Activated CD8-positive, alpha-beta memory T cell treated with anti-CD3 and anti-CD28 coated beads, Interleukin-2, amount 10 ng/mL, durations not matched to agents 7 days and 5 days (primary cell): ENCODE results near the gene CUX1. TPM values are rescaled to one million over a fixed set of nuclear protein-coding genes. Genes with fewer than 3 reads are reported as not detected.
"Not testable (repeated sequence)": the region's sequence is repeated elsewhere in the genome, so short reads cannot be mapped to it uniquely, and the experiment has no call there.

ENCODE experiments used
- ATAC-seq: fragments of 150-1000 bp; cut with Tn5 transposase; one replicate; pipeline ENCODE4 v1.10.0; 2021; ENCODE audit warnings: moderate library complexity
- CTCF ChIA-PET: fragments of 350-600 bp; sonication (Branson Sonifier 250); formaldehyde crosslinking; loops from one replicate; lab custom pipeline; 2021; ENCODE audit warnings: antibody characterized with exemption; lab: Charles Lee
- DNase-seq: peaks from one replicate; pipeline ENCODE4 v3.0.0-alpha.2; 2020
- H3K27ac Mint-ChIP-seq: one replicate; pipeline ENCODE4 v1.8.0; 2021; ENCODE audit warnings: mild to moderate bottlenecking, mixed read lengths
- H3K27me3 Mint-ChIP-seq: one replicate; pipeline ENCODE4 v1.8.0; 2021; ENCODE audit warnings: mixed read lengths
- H3K36me3 Mint-ChIP-seq: one replicate; pipeline ENCODE4 v1.8.0; 2021; ENCODE audit warnings: mild to moderate bottlenecking, mixed read lengths
- H3K4me1 Mint-ChIP-seq: one replicate; pipeline ENCODE4 v1.8.0; 2021; ENCODE audit warnings: mixed read lengths
- H3K4me3 Mint-ChIP-seq: one replicate; pipeline ENCODE4 v1.8.0; 2021; ENCODE audit warnings: mild to moderate bottlenecking, moderate library complexity, mixed read lengths
- H3K9me3 Mint-ChIP-seq: one replicate; pipeline ENCODE4 v1.8.0; 2022; ENCODE audit warnings: low read depth, mixed read lengths
- total RNA-seq, 2 experiments: library from RNA; stranded (reverse); gene quantifications; one replicate each; pipeline ENCODE4 v1.2.3, GENCODE V29; 2021

Gene CUX1
- total RNA-seq, 2 experiments from 2014 or later = 24.0 to 28.7 TPM

GRCh38 chr7:101998029-101998905 lies 180.8 kb downstream of the CUX1 start:
- ATAC-seq = no peak
- H3K4me1 Mint-ChIP-seq = no peaks in the 10 kb centered on the region
- H3K27me3 Mint-ChIP-seq = no peaks in the 10 kb centered on the region
- H3K27ac Mint-ChIP-seq = no peak overlapping the region
- CTCF ChIA-PET = interaction anchor here (0.8 kb wide), 1 partner anchor 14 kb away, joined by 3 read pairs; no protein-coding TSS in a partner anchor
- H3K36me3 Mint-ChIP-seq = no peaks in the 10 kb centered on the region
- no peaks in the 10 kb centered on the region for H3K9me3 Mint-ChIP-seq
- no peak overlapping the region for H3K4me3 Mint-ChIP-seq
- DNase-seq = no peak

GRCh38 chr7:101998906-101999240 lies 181.4 kb downstream of the CUX1 start:
- Mint-ChIP-seq H3K27ac (no peak overlapping the region), H3K9me3 (no peaks in the 10 kb centered on the region), H3K36me3 (no peaks in the 10 kb centered on the region), H3K4me3 (no peak overlapping the region), H3K27me3 (no peaks in the 10 kb centered on the region), H3K4me1 (no peaks in the 10 kb centered on the region)
- CTCF ChIA-PET = interaction anchor here (0.8 kb wide), 1 partner anchor 14 kb away, joined by 3 read pairs; no protein-coding TSS in a partner anchor
- ATAC-seq = no peak
- DNase-seq = no peak

- CTCF ChIA-PET = interaction anchor here (0.8 kb wide), 1 partner anchor 13 kb away, joined by 3 read pairs; no protein-coding TSS in a partner anchor
- H3K27me3 Mint-ChIP-seq = no peaks in the 10 kb centered on the region
- ATAC-seq (no peak), DNase-seq (no peak)
- no peak overlapping the region for H3K27ac Mint-ChIP-seq
- no peaks in the 10 kb centered on the region for H3K4me1 Mint-ChIP-seq
- no peaks in the 10 kb centered on the region for H3K36me3 Mint-ChIP-seq
- H3K9me3 Mint-ChIP-seq = no peaks in the 10 kb centered on the region
- H3K4me3 Mint-ChIP-seq = no peak overlapping the region
Measured at GRCh38 chr7:101999393-101999792, 182.0 kb downstream of the CUX1 start.

GRCh38 chr7:102000123-102000522 lies 182.7 kb downstream of the CUX1 start:
- H3K27ac Mint-ChIP-seq = no peak overlapping the region
- CTCF ChIA-PET = no interaction called here
- H3K36me3 Mint-ChIP-seq = no peaks in the 10 kb centered on the region
- no peaks in the 10 kb centered on the region for H3K9me3 Mint-ChIP-seq
- ATAC-seq (no peak), DNase-seq (no peak)
- H3K4me1 Mint-ChIP-seq = no peaks in the 10 kb centered on the region
- no peak overlapping the region for H3K4me3 Mint-ChIP-seq
- no peaks in the 10 kb centered on the region for H3K27me3 Mint-ChIP-seq

- Mint-ChIP-seq H3K4me1 (no peaks in the 10 kb centered on the region), H3K36me3 (no peaks in the 10 kb centered on the region), H3K9me3 (no peaks in the 10 kb centered on the region), H3K27ac (no peak overlapping the region), H3K4me3 (no peak overlapping the region), H3K27me3 (no peaks in the 10 kb centered on the region)
- CTCF ChIA-PET = no interaction called here
- ATAC-seq = no peak
- no peak for DNase-seq
Measured at GRCh38 chr7:102004229-102004628, 186.8 kb downstream of the CUX1 start.

GRCh38 chr7:102004848-102005247 lies 187.4 kb downstream of the CUX1 start:
- ATAC-seq (no peak), DNase-seq (no peak)
- Mint-ChIP-seq H3K27ac (no peak overlapping the region), H3K9me3 (no peaks in the 10 kb centered on the region), H3K4me1 (no peaks in the 10 kb centered on the region), H3K36me3 (no peaks in the 10 kb centered on the region), H3K4me3 (no peak overlapping the region), H3K27me3 (no peaks in the 10 kb centered on the region)
- CTCF ChIA-PET = no interaction called here

GRCh38 chr7:102005933-102006480 lies 188.6 kb downstream of the CUX1 start:
- ATAC-seq (no peak), DNase-seq (no peak)
- H3K4me1 Mint-ChIP-seq = no peaks in the 10 kb centered on the region
- CTCF ChIA-PET = no interaction called here
- H3K27ac Mint-ChIP-seq = no peak overlapping the region
- no peaks in the 10 kb centered on the region for H3K27me3 Mint-ChIP-seq
- no peak overlapping the region for H3K4me3 Mint-ChIP-seq
- no peaks in the 10 kb centered on the region for H3K9me3 Mint-ChIP-seq
- no peaks in the 10 kb centered on the region for H3K36me3 Mint-ChIP-seq

- Mint-ChIP-seq H3K4me1 (no peaks in the 10 kb centered on the region), H3K27ac (no peak overlapping the region)
- CTCF ChIA-PET = no interaction called here
Measured at GRCh38 chr7:102006695-102007094, 189.3 kb downstream of the CUX1 start.

GRCh38 chr7:102008535-102009262 lies 191.3 kb downstream of the CUX1 start:
- Mint-ChIP-seq H3K27me3 (no peaks in the 10 kb centered on the region), H3K4me3 (no peak overlapping the region), H3K9me3 (no peaks in the 10 kb centered on the region), H3K36me3 (no peaks in the 10 kb centered on the region), H3K27ac (no peak overlapping the region), H3K4me1 (no peaks in the 10 kb centered on the region)
- ATAC-seq (no peak), DNase-seq (no peak)
- CTCF ChIA-PET = no interaction called here

More at GRCh38 chr7:102006695-102007094, 189.3 kb downstream of the CUX1 start:
- no peak for ATAC-seq
- Mint-ChIP-seq H3K9me3 (no peaks in the 10 kb centered on the region), H3K4me3 (no peak overlapping the region), H3K36me3 (no peaks in the 10 kb centered on the region), H3K27me3 (no peaks in the 10 kb centered on the region)
- DNase-seq = no peak

GRCh38 chr7:102009628-102010027 lies 192.2 kb downstream of the CUX1 start:
- DNase-seq (no peak), ATAC-seq (no peak)
- Mint-ChIP-seq H3K27ac (no peak overlapping the region), H3K9me3 (no peaks in the 10 kb centered on the region), H3K27me3 (no peaks in the 10 kb centered on the region), H3K4me1 (no peaks in the 10 kb centered on the region), H3K36me3 (no peaks in the 10 kb centered on the region), H3K4me3 (no peak overlapping the region)
- CTCF ChIA-PET = interaction anchor here (0.6 kb wide), 1 partner anchor 92 kb away, joined by 5 read pairs; no protein-coding TSS in a partner anchor

GRCh38 chr7:102012112-102012830 lies 194.8 kb downstream of the CUX1 start:
- ATAC-seq, H3K4me3 Mint-ChIP-seq, H3K27ac Mint-ChIP-seq, H3K27me3 Mint-ChIP-seq, H3K4me1 Mint-ChIP-seq, DNase-seq, H3K36me3 Mint-ChIP-seq, H3K9me3 Mint-ChIP-seq: not testable (repeated sequence)
- CTCF ChIA-PET = interaction anchor here (0.6 to 1.0 kb wide), 3 partner anchors 11 to 869 kb away, joined by 3 read pairs; no protein-coding TSS in a partner anchor

- H3K36me3 Mint-ChIP-seq = no peaks in the 10 kb centered on the region
- no peaks in the 10 kb centered on the region for H3K27me3 Mint-ChIP-seq
- H3K27ac Mint-ChIP-seq = no peak overlapping the region
- H3K9me3 Mint-ChIP-seq = no peaks in the 10 kb centered on the region
- H3K4me3 Mint-ChIP-seq = no peak overlapping the region
- H3K4me1 Mint-ChIP-seq = no peaks in the 10 kb centered on the region
- no peak for DNase-seq
- CTCF ChIA-PET = interaction anchor here (0.6 to 1.0 kb wide), 3 partner anchors 12 to 870 kb away, joined by 3 read pairs; no protein-coding TSS in a partner anchor
- ATAC-seq = no peak
Measured at GRCh38 chr7:102012941-102013461, 195.6 kb downstream of the CUX1 start.

GRCh38 chr7:102018876-102019275 lies 201.4 kb downstream of the CUX1 start:
- DNase-seq (no peak), ATAC-seq (no peak)
- no peak overlapping the region for H3K27ac Mint-ChIP-seq
- H3K4me1 Mint-ChIP-seq = no peaks in the 10 kb centered on the region
- no peak overlapping the region for H3K4me3 Mint-ChIP-seq
- H3K36me3 Mint-ChIP-seq = no peaks in the 10 kb centered on the region
- no peaks in the 10 kb centered on the region for H3K9me3 Mint-ChIP-seq
- H3K27me3 Mint-ChIP-seq = no peaks in the 10 kb centered on the region
- CTCF ChIA-PET = no interaction called here
